ENCODE results near the gene GYPC. TPM values are rescaled to one million over a fixed set of nuclear protein-coding genes. Genes with fewer than 3 reads are reported as not detected.
A peak's percentile ranks its signal among the peaks of the same experiment; 100 is the strongest.

GYPC gene
- total RNA-seq, 4 donors from 2014 or later, result 93.4 to 151 (median 108) TPM

DNA sequence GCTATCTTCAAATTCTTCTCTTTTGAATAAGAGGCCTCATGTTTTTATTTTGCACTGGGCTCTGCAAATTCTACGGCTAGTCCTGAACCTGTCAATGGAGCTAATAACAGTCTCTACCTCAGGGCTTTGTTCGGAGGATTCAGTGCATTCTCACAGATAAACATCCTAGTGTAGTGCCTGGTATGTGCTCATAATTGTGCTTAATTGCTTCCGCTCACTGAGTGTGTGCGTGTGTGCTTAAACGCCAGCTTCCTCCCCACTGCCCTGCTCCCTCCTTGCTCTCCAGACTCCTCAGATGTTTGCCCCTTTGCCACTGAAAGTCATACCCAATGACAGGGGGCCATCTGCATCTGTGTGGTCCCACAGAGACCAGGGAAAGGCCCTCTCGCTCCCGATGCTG is 6.7 kb downstream of the GYPC start:
- Histone ChIP-seq H3K4me1 (peaks cover 0 to 100% (median 67%) of the 10 kb centered on the region in 3 donors), H3K9me3 (no peaks in the 10 kb centered on the region), H3K27ac (peak overlapping the region in 3 of 4 donors; percentile 60 to 99 (median 99)), H3K4me3 (no peak overlapping the region), H3K27me3 (no peaks in the 10 kb centered on the region), H3K36me3 (no peaks in the 10 kb centered on the region)
- TF ChIP-seq EP300 (IDR thresholded peaks at IDR 0.05), result no peak
- ATAC-seq, result no peak
- WGBS, 2 donors (ENCODE audit: low coverage in 1 of 2), result 52 to 73% methylated on average over 4 to 7 of the region's 7 CpGs

DNA sequence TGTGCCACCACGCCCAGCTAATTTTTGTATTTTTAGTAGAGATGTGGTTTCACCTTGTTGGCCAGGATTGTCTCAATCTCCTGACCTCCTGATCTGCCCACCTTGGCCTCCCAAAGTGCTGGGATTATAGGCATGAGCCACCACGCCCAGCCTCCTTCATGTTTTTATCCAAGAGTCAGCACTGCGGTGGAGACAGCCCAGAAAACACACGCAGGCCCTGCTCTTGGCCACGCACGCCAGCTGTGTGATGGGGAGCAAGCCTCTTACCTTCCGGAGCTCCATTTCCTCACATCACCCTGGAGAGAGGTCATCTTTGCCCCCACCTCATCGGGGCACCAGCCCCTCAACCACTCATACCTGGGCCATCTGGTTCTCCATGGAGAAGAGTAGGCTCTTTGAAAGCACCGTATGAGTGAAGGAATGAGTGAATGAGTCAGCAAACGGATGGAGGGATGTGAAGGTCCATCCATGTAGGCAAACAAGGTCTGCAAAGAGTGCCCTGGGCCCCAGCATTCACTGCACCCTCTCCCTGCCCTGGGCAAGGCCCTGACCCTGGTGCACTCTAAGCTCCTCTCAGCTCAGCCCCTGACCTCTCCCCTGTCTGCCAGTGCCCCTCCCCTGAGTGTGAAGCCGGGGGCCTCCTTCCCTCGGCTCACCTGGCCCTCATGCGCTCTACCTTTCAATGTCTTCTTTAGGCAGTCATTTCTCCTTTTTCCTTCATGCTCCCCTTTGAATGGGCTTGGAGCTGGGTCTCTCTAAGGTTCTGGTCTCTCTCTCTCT is 7.4 kb downstream of the GYPC start:
- H3K27me3 ChIP-seq, result no peaks in the 10 kb centered on the region
- H3K9me3 ChIP-seq, result no peaks in the 10 kb centered on the region
- H3K4me1 ChIP-seq, result peaks cover 0 to 99% (median 61%) of the 10 kb centered on the region in 3 donors
- H3K4me3 ChIP-seq, result no peak overlapping the region
- no peak for ATAC-seq
- no peak for TF ChIP-seq POLR2A (IDR thresholded peaks at IDR 0.05)
- TF ChIP-seq POLR2AphosphoS5 (IDR thresholded peaks at IDR 0.05), result no peak
- no peak for TF ChIP-seq EP300 (IDR thresholded peaks at IDR 0.05)
- TF ChIP-seq, protein P1, sequence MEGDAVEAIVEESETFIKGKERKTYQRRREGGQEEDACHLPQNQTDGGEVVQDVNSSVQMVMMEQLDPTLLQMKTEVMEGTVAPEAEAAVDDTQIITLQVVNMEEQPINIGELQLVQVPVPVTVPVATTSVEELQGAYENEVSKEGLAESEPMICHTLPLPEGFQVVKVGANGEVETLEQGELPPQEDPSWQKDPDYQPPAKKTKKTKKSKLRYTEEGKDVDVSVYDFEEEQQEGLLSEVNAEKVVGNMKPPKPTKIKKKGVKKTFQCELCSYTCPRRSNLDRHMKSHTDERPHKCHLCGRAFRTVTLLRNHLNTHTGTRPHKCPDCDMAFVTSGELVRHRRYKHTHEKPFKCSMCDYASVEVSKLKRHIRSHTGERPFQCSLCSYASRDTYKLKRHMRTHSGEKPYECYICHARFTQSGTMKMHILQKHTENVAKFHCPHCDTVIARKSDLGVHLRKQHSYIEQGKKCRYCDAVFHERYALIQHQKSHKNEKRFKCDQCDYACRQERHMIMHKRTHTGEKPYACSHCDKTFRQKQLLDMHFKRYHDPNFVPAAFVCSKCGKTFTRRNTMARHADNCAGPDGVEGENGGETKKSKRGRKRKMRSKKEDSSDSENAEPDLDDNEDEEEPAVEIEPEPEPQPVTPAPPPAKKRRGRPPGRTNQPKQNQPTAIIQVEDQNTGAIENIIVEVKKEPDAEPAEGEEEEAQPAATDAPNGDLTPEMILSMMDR (IDR thresholded peaks at IDR 0.05), result no peak
- peak overlapping the region in 3 of 4 donors; percentile 60 to 99 (median 99) for H3K27ac ChIP-seq
- no peaks in the 10 kb centered on the region for H3K36me3 ChIP-seq
- WGBS, 2 donors (ENCODE audit: low coverage in 1 of 2), result 66 to 100% methylated on average over 1 to 5 of the region's 13 CpGs

DNA sequence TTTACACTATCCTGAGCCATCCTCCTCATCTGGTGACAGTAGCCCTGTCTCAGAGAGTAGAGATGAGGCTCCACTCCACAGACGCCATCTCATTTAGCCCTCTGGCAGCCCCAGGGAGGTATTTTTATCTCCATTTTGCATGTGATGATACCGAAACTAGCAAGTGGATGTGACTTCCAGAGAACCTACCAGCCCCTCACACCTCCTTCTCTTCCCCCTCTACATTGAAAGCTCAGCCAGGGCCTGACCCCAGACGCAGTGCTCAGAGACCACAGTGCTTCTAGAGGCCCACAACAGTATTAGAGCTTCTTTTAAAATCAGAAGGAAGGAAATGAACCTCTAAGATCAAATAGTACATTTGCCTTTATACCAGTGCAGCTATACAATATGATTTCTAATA is 8.3 kb downstream of the GYPC start:
- 14 to 37% methylated on average over 2 to 3 of the region's 3 CpGs for WGBS, 2 donors (ENCODE audit: low coverage in 1 of 2)
- H3K4me1 ChIP-seq, result peaks cover 0 to 99% (median 61%) of the 10 kb centered on the region in 3 donors
- H3K27ac ChIP-seq, result peak overlapping the region; percentile 6 to 99 (median 87)

DNA sequence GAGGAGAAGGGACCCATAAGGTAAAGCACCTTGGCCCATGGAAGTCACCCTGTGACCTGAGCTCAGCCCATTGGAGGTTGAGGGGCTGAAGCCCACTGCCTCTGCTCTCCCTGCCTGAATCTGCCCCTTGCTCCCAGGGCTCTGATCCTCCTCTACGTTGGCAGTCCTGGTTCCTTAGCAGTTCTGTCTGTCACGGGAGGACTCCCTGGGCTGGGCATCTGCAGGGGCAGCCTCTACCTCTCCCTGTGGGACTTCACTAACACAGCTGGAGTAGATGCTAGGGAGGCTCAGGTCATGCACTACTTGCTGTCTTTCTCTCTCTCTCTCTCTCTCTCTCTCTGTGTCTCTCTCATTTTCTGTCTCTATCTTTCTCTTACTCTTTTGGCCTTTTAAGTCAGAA is 8.7 kb downstream of the GYPC start:
- H3K27me3 ChIP-seq, result no peaks in the 10 kb centered on the region
- TF ChIP-seq POLR2AphosphoS5 (IDR thresholded peaks at IDR 0.05) (no peak), EP300 (IDR thresholded peaks at IDR 0.05) (no peak), POLR2A (IDR thresholded peaks at IDR 0.05) (no peak)
- TF ChIP-seq, protein P1 (IDR thresholded peaks at IDR 0.05), result no peak
- H3K4me1 ChIP-seq, result peaks cover 0 to 99% (median 59%) of the 10 kb centered on the region in 3 donors
- H3K9me3 ChIP-seq, result no peaks in the 10 kb centered on the region
- H3K27ac ChIP-seq, result peak overlapping the region; percentile 6 to 99 (median 87)
- no peak overlapping the region for H3K4me3 ChIP-seq
- WGBS, 2 donors (ENCODE audit: low coverage in 1 of 2), result no CpG with 5 or more reads among the region's 2 CpGs
- H3K36me3 ChIP-seq, result no peaks in the 10 kb centered on the region
- ATAC-seq, result no peak

More for the DNA sequence above, 8.3 kb downstream of the GYPC start:
- TF ChIP-seq EP300 (IDR thresholded peaks at IDR 0.05) (no peak), POLR2A (IDR thresholded peaks at IDR 0.05) (no peak), POLR2AphosphoS5 (IDR thresholded peaks at IDR 0.05) (no peak)
- TF ChIP-seq, protein P1 (IDR thresholded peaks at IDR 0.05), result no peak
- Histone ChIP-seq H3K4me3 (no peak overlapping the region), H3K9me3 (no peaks in the 10 kb centered on the region), H3K27me3 (no peaks in the 10 kb centered on the region), H3K36me3 (no peaks in the 10 kb centered on the region)
- ATAC-seq, result no peak

DNA sequence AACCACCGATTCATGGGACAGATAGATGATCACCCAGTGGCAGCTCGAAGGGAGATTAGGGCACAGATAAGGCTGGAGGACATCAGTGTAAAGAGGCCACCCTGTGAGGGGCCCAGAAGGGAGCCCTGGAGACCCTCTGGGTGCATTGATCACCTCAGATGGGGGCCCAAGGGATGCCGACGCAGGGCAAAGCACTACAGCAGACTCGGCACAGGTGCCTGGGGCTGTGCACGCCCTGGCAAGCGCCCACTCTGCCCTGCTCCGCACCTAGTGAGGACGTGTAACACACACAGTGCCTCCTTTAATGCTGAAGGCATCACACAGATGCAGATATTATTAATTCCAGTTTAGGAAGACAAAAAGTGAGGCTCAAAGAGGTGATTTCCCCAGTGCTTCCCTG is 9.5 kb downstream of the GYPC start:
- Histone ChIP-seq H3K4me3 (no peak overlapping the region), H3K36me3 (peaks cover 0 to 7% of the 10 kb centered on the region in 2 donors), H3K27ac (peak overlapping the region in 3 of 4 donors; percentile 68 to 77 (median 76)), H3K4me1 (peaks cover 0 to 99% (median 51%) of the 10 kb centered on the region in 3 donors), H3K27me3 (no peaks in the 10 kb centered on the region), H3K9me3 (no peaks in the 10 kb centered on the region)
- TF ChIP-seq POLR2A (IDR thresholded peaks at IDR 0.05) (no peak), EP300 (IDR thresholded peaks at IDR 0.05) (no peak), POLR2AphosphoS5 (IDR thresholded peaks at IDR 0.05) (no peak)
- TF ChIP-seq, protein P1 (IDR thresholded peaks at IDR 0.05), result no peak
- 64 to 78% methylated on average over 2 of the region's 9 CpGs for WGBS, 2 donors (ENCODE audit: low coverage in 1 of 2)
- no peak for ATAC-seq
